OCI-LY3 (cell line): Measurements from ENCODE around the gene PACC1.

Source experiments
- CTCF ChIP-seq: fragments of 200-600, 300-600 bp; sonication (generic); IDR thresholded peaks from 2 replicates; pipeline ENCODE4 v1.5.1; 2014; ENCODE audit warnings: antibody characterized with exemption, low read length, low read depth
- EZH2phosphoT487 ChIP-seq: fragments of 200-600 bp; shearing (Covaris generic); IDR thresholded peaks from 2 replicates; pipeline ENCODE4 v1.6.1; 2018; ENCODE audit warnings: antibody characterized with exemption, mixed run types, low read depth

GRCh38 chr1:212434992-212435391, 20.3 kb upstream of the PACC1 start:
- TF ChIP-seq CTCF: no peak
- TF ChIP-seq EZH2phosphoT487: no peak
